AG04450 (cell line): ENCODE results near the gene C10orf90. TPM values are rescaled to one million over a fixed set of nuclear protein-coding genes. Genes with fewer than 3 reads are reported as not detected.

ENCODE experiments used
- CTCF ChIA-PET: fragments of 300-600, 350-600 bp; formaldehyde crosslinking; extraction: SDS; loops from one replicate; lab custom pipeline; 2022; ENCODE audit warnings: antibody characterized with exemption, inconsistent platforms; lab: Charles Lee
- POLR2A ChIA-PET: fragments of 350-600 bp; formaldehyde crosslinking; extraction: SDS; loops from one replicate; lab custom pipeline; 2021; ENCODE audit warnings: antibody characterized with exemption, inconsistent platforms; lab: Yijun Ruan, JAX
- DNase-seq: peaks from one replicate; pipeline ENCODE4 v3.0.0-alpha.2; 2011; ENCODE audit warnings: low read depth, low spot score
- H3K27ac ChIP-seq: one replicate; pipeline ENCODE4 v1.5.1; 2012; ENCODE audit warnings: low read depth, low read length, control low read depth
- H3K27me3 ChIP-seq: one replicate; pipeline ENCODE4 v1.6.0; 2012; ENCODE audit warnings: low read length; ENCODE audit not compliant: control insufficient read depth, insufficient read depth
- H3K4me3 ChIP-seq: 2 replicates; pipeline ENCODE4 v1.5.1; 2011; ENCODE audit warnings: mild to moderate bottlenecking, low read depth, low read length, control low read depth
- H3K9me3 ChIP-seq: 2 replicates; pipeline ENCODE4 v1.5.1; 2012; ENCODE audit warnings: low read length; ENCODE audit not compliant: control insufficient read depth, insufficient read depth
- polyA plus RNA-seq: library from polyadenylated mRNA; depleted of rRNA; stranded (reverse); fragments of >200 nt; gene quantifications from 2 replicates; pipeline ENCODE4 v1.2.3, GENCODE V29; 2011; rRNA removed
- TF ChIP-seq, protein P1 (sequence below): IDR thresholded peaks from 2 replicates; pipeline ENCODE4 v1.5.1; 2011; ENCODE audit warnings: low read depth, low read length, control low read depth, inconsistent platforms

C10orf90 gene
- polyA plus RNA-seq, 1 experiment, result 0.10 TPM

DNA sequence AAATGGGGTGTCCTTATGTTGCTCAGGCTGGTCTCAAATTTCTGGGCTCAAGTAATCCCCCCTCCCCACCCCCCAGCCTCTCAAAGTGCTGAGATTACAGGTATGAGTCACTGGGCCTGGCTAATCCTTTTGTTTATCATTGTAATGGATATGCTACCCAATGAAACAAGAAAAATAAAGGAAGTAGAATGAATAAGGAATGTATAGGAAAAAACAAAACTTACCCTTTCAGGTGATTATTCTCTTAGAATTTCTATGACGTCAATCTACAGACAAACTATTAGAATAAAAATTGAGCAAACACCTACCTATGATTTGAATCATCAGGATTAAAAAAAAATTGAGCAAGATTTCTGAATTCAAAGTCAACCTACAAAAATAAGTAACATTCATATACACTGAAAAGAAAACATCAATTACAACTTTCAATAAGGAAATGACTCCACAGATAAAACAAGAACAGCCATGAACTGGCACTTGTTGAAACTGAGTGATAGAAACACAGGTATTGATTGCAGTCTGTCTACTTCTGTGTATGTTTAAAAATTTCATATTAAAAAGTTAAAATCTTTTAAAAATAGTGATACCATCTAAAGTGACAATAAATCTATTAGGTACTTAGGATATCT, 294.5 kb downstream of the C10orf90 start:
- ChIA-PET POLR2A (no interaction called here), CTCF (no interaction called here)
- Histone ChIP-seq H3K27ac (no peak overlapping the region), H3K27me3 (no peaks in the 10 kb centered on the region), H3K4me3 (no peak overlapping the region), H3K9me3 (peaks cover 2% of the 10 kb centered on the region; the same call in 1 of the 2 replicates)
- no peak for DNase-seq
- TF ChIP-seq, protein P1, sequence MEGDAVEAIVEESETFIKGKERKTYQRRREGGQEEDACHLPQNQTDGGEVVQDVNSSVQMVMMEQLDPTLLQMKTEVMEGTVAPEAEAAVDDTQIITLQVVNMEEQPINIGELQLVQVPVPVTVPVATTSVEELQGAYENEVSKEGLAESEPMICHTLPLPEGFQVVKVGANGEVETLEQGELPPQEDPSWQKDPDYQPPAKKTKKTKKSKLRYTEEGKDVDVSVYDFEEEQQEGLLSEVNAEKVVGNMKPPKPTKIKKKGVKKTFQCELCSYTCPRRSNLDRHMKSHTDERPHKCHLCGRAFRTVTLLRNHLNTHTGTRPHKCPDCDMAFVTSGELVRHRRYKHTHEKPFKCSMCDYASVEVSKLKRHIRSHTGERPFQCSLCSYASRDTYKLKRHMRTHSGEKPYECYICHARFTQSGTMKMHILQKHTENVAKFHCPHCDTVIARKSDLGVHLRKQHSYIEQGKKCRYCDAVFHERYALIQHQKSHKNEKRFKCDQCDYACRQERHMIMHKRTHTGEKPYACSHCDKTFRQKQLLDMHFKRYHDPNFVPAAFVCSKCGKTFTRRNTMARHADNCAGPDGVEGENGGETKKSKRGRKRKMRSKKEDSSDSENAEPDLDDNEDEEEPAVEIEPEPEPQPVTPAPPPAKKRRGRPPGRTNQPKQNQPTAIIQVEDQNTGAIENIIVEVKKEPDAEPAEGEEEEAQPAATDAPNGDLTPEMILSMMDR, result no peak

DNA sequence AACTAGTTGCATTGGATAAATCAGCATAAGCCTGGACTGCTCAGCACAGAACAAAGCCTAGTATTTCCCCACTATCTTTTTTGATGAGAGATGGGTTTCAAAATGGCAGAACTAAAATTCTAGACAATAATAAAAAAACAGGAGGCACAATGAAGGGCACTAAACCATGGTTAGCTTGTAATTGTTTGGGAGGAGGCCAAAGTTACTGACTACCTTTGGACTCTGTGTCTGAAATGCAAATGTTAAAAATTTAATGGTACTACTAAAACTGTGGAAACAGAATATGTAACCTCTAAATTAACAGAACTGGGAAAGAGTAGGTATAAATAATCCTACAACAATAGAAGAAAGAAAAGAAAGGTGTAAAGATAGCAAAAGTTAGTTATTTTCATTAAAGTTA, 295.2 kb downstream of the C10orf90 start:
- no peak for DNase-seq
- peaks cover 2% of the 10 kb centered on the region; the same call in 1 of the 2 replicates for H3K9me3 ChIP-seq
- POLR2A ChIA-PET, result no interaction called here
- H3K4me3 ChIP-seq, result no peak overlapping the region
- CTCF ChIA-PET, result no interaction called here
- H3K27ac ChIP-seq, result no peak overlapping the region
- H3K27me3 ChIP-seq, result no peaks in the 10 kb centered on the region
- TF ChIP-seq, protein P1, result no peak

Other genes with a start within 250 kb of the C10orf90 start
- 37.9 and 47.2 TPM in 2 replicates for gene DOCK1, start 234.7 kb upstream of the C10orf90 start, polyA plus RNA-seq